ENCODE data around the gene HS1BP3. TPM values are rescaled to one million over a fixed set of nuclear protein-coding genes. Genes with fewer than 3 reads are reported as not detected.

Gene HS1BP3
- total RNA-seq, 1 experiment from 2014 or later = 19.6 TPM

- H3K4me3 ChIP-seq (ENCODE audit: low read length) = no peak overlapping the region
- H3K79me2 ChIP-seq (ENCODE audit: low read length) = no peaks in the 10 kb centered on the region
- H3K27me3 ChIP-seq (ENCODE audit: low read length) = peaks cover 12% of the 10 kb centered on the region; the same call in 1 of the 2 replicates
- no peak for ATAC-seq
- no peaks in the 10 kb centered on the region for H3K36me3 ChIP-seq (ENCODE audit: low read depth, low read length)
- no peaks in the 10 kb centered on the region for H3F3A ChIP-seq (ENCODE audit: low read length, unreplicated experiment)
- H3K9me3 ChIP-seq (ENCODE audit: low read length) = no peaks in the 10 kb centered on the region
- H3K4me2 ChIP-seq (ENCODE audit: low read length) = no peak overlapping the region
- no peak for TF ChIP-seq EZH2phosphoT487 (IDR thresholded peaks at IDR 0.05; ENCODE audit: borderline replicate concordance, low read length)
- no peak for TF ChIP-seq EZH2 (IDR thresholded peaks at IDR 0.05; ENCODE audit: low read length, unreplicated experiment)
- no peak for TF ChIP-seq CTCF (conservative IDR thresholded peaks at IDR 0.05; ENCODE audit: low read depth, low read length)
- peaks cover 15% of the 10 kb centered on the region for H3K4me1 ChIP-seq (ENCODE audit: insufficient read depth, low read length)
- intact Hi-C loops (cut with micrococcal nuclease) = no loop called here
- POLR2A ChIA-PET (ENCODE audit: unreplicated experiment) = no interaction called here
- CTCF ChIA-PET = interaction anchor here (2.1 kb wide), 1 partner anchor 9 kb away, joined by 10 read pairs; no protein-coding TSS in a partner anchor
- DNase-seq = no peak
- H3K9me2 ChIP-seq (replicated peaks; ENCODE audit: low read length) = no peaks in the 10 kb centered on the region
- no peaks in the 10 kb centered on the region for H4K20me1 ChIP-seq (ENCODE audit: low read length)
- no TSS peak for BruUV-seq (replicated peaks)
- H2AFZ ChIP-seq (ENCODE audit: low read length) = no peak overlapping the region; the same call in 1 of the 2 replicates
- no peak overlapping the region for H3K9ac ChIP-seq (ENCODE audit: low read length)
- H3K27ac ChIP-seq (ENCODE audit: low read length) = no peak overlapping the region
These were observed 1.2 kb upstream of the HS1BP3 start for GRCh38 chr2:20652141-20652540.

GRCh38 chr2:20651731-20652099, 817 bp upstream of the HS1BP3 start:
- Histone ChIP-seq H3K9ac (ENCODE audit: low read length) (peak overlapping the region; percentile 84), H3K4me3 (ENCODE audit: low read length) (peak overlapping the region; percentile 74; the same call in 1 of the 2 replicates), H2AFZ (ENCODE audit: low read length) (peak overlapping the region; percentile 96; the same call in 1 of the 2 replicates), H3K27me3 (ENCODE audit: low read length) (peaks cover 11% of the 10 kb centered on the region; the same call in 1 of the 2 replicates), H4K20me1 (ENCODE audit: low read length) (no peaks in the 10 kb centered on the region), H3K36me3 (ENCODE audit: low read depth, low read length) (no peaks in the 10 kb centered on the region), H3K9me2 (replicated peaks; ENCODE audit: low read length) (no peaks in the 10 kb centered on the region), H3K79me2 (ENCODE audit: low read length) (no peaks in the 10 kb centered on the region), H3F3A (ENCODE audit: low read length, unreplicated experiment) (no peaks in the 10 kb centered on the region), H3K4me2 (ENCODE audit: low read length) (peak overlapping the region; percentile 94), H3K27ac (ENCODE audit: low read length) (no peak overlapping the region), H3K9me3 (ENCODE audit: low read length) (no peaks in the 10 kb centered on the region), H3K4me1 (ENCODE audit: insufficient read depth, low read length) (peaks cover 15% of the 10 kb centered on the region)
- ChIA-PET POLR2A (ENCODE audit: unreplicated experiment) (interaction anchor here (1.3 kb wide), 1 partner anchor 205 kb away, joined by 4 read pairs; the partner anchor contains the start of gene RHOB), CTCF (interaction anchor here (1.0 to 2.1 kb wide), 4 partner anchors 9 to 213 kb away, joined by 3 to 10 read pairs (median 10); partner anchors contain the start of gene RHOB)
- intact Hi-C loops (cut with micrococcal nuclease) = no loop called here
- TF ChIP-seq CTCF (conservative IDR thresholded peaks at IDR 0.05; ENCODE audit: low read depth, low read length) (no peak), EZH2 (IDR thresholded peaks at IDR 0.05; ENCODE audit: low read length, unreplicated experiment) (no peak), EZH2phosphoT487 (IDR thresholded peaks at IDR 0.05; ENCODE audit: borderline replicate concordance, low read length) (no peak)
- no peak for DNase-seq
- no TSS peak for BruUV-seq (replicated peaks)
- no peak for ATAC-seq

DNA sequence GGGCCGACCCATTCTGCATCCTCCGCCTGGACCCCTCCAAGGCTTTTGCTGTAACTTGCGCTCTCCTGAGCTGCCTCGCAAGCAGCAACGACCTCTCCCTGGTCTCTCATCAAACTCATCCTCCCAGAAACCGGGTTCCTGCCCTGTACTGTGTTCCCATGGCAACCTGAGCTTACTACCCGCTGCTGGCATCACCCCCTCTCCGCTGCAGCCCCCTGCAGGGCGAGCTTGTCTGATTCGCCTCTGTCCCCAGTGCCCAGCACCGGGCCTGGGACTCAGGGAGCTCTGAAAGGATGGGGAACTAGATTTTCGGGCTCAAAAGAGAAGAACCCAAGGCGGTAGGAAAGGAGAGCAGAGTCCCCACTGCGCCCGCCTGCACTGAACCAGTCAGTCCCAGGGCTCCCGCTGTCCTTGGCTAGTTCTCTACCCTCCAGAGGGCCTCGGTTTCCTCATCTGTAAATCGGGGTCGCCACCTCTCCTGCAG, 463 bp downstream of the HS1BP3 start:
- BruUV-seq (replicated peaks) = TSS peak; percentile 71
- Histone ChIP-seq H4K20me1 (ENCODE audit: low read length) (no peaks in the 10 kb centered on the region), H3K79me2 (ENCODE audit: low read length) (no peaks in the 10 kb centered on the region), H3K27me3 (ENCODE audit: low read length) (peaks cover 5% of the 10 kb centered on the region; the same call in 1 of the 2 replicates), H3K9me3 (ENCODE audit: low read length) (no peaks in the 10 kb centered on the region), H3K4me2 (ENCODE audit: low read length) (peak overlapping the region; percentile 94), H3K9me2 (replicated peaks; ENCODE audit: low read length) (no peaks in the 10 kb centered on the region), H3K27ac (ENCODE audit: low read length) (peak overlapping the region; percentile 24), H3F3A (ENCODE audit: low read length, unreplicated experiment) (no peaks in the 10 kb centered on the region), H3K4me1 (ENCODE audit: insufficient read depth, low read length) (peaks cover 15% of the 10 kb centered on the region), H3K9ac (ENCODE audit: low read length) (peak overlapping the region; percentile 84), H3K4me3 (ENCODE audit: low read length) (peak overlapping the region; percentile 74), H2AFZ (ENCODE audit: low read length) (peak overlapping the region; percentile 96), H3K36me3 (ENCODE audit: low read depth, low read length) (no peaks in the 10 kb centered on the region)
- DNase-seq = peak; percentile 16
- no peak for TF ChIP-seq EZH2phosphoT487 (IDR thresholded peaks at IDR 0.05; ENCODE audit: borderline replicate concordance, low read length)
- no peak for TF ChIP-seq EZH2 (IDR thresholded peaks at IDR 0.05; ENCODE audit: low read length, unreplicated experiment)
- no peak for TF ChIP-seq CTCF (conservative IDR thresholded peaks at IDR 0.05; ENCODE audit: low read depth, low read length)
- ChIA-PET CTCF (interaction anchor here (0.6 to 2.1 kb wide), 6 partner anchors 11 to 849 kb away, joined by 3 to 10 read pairs (median 7); partner anchors contain the start of gene RHOB), POLR2A (ENCODE audit: unreplicated experiment) (interaction anchor here (0.6 to 1.3 kb wide), 2 partner anchors 204 to 212 kb away, joined by 3 to 4 read pairs; partner anchors contain the start of gene RHOB)
- intact Hi-C loops (cut with micrococcal nuclease) = no loop called here
- ATAC-seq = peak; percentile 31

Measured in PC-3 (cell line).